GM18505 (cell line): Measurements from ENCODE around the gene NDOR1.
"Not testable (repeated sequence)": the region's sequence is repeated elsewhere in the genome, so short reads cannot be mapped to it uniquely, and the experiment has no call there.

Source experiments
- ATAC-seq: cut with Tn5 transposase; IDR thresholded peaks from one replicate; pipeline ENCODE4 v1.9.1; 2021; ENCODE audit not compliant: unreplicated experiment
- POLR2A ChIP-seq: IDR thresholded peaks from 4 replicates; pipeline ENCODE4 v1.6.1; 2011; ENCODE audit warnings: borderline replicate concordance; ENCODE audit not compliant: insufficient read depth, insufficient read length; ENCODE audit errors: extremely low read depth

NDOR1 gene

GRCh38 chr9:137233143-137233980 lies 27.9 kb downstream of the NDOR1 start:
- no peak for TF ChIP-seq POLR2A
- no peak for ATAC-seq

DNA sequence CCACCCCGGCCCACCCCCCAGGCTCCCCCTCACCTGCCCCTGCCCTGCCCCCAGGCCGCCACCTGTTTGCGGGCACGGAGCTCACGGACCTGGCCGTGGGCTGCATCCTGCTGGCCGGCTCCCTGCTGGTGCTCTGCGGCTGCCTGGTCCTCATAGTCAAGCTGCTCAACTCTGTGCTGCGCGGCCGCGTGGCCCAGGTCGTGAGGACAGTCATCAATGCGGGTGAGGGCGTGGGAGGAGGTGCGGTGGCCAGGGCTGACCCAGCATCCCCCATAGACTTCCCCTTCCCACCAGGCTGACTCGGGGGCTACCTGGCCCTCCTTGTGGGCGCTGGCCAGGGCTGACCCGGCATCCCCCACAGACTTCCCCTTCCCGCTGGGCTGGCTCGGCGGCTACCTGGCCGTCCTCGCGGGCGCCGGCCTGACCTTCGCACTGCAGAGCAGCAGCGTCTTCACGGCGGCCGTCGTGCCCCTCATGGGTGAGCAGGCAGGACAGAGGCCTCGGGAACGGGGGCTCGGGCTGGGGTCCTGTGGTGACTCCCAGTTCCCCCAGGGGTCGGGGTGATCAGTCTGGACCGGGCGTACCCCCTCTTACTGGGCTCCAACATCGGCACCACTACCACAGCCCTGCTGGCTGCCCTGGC lies 28.7 kb downstream of the NDOR1 start:
- ATAC-seq: no peak
- TF ChIP-seq POLR2A: no peak

DNA sequence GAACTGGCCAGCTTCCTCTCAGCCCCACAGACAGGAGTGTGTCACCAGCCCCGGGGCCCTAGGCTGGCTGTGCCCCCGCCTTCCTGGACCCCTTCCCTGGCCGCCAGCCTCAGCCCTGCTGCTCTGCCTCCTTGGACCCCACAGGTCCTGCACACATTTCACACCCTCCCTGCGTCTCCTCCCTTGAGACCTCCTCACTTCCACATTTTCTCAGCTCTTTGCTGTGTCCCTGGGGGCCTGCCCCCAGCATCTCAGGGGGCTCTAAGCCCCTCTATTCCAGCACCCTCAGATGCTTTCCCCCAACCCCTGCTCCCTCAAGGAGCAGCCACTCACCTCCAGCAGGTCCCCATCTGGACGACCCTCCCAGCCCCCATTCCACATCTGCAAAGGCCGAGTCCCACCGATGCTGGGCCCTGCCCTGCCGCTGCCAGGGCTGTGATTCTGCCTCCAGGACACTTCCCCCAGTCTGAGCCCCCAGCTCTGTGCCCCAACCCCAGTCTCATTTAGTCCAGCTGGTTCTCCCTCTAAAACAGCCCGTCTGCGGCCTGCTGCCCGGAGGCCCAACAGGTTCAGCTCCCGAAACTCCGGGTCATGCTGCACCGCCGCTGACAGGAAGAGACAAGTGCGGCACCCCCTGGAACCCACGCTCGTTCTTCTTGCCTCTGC lies 29.4 kb downstream of the NDOR1 start:
- TF ChIP-seq POLR2A: no peak
- ATAC-seq: no peak

GRCh38 chr9:137235424-137236237 lies 30.1 kb downstream of the NDOR1 start:
- ATAC-seq: no peak
- no peak for TF ChIP-seq POLR2A

- no peak for ATAC-seq
- peak; percentile 32 for TF ChIP-seq POLR2A
Observed at GRCh38 chr9:137236238-137236935, 30.9 kb downstream of the NDOR1 start.

DNA sequence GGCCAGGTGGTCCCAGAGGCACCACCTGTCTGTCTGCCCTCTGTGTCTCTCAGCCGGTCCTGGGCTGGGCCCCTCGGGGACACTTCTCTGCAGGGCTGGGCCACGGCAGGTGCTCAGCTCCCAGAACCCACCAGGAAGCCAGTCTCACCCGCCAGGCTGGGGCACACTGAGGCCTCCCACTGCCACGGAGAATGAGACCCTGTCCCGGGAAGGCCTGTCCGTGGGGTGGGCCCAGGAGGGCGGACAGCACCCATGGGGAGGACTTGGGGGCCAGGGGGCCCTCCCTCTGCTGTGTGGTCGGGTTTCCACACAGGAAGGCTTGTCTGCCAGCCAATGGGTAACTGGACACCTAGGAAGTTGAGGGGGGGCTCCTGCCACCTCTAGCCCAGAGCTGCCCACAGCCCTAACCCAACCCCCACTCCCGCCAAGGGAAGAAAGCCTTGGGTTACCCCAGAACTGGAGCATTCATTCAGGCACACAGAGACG lies 31.5 kb downstream of the NDOR1 start:
- ATAC-seq: no peak
- TF ChIP-seq POLR2A: no peak

DNA sequence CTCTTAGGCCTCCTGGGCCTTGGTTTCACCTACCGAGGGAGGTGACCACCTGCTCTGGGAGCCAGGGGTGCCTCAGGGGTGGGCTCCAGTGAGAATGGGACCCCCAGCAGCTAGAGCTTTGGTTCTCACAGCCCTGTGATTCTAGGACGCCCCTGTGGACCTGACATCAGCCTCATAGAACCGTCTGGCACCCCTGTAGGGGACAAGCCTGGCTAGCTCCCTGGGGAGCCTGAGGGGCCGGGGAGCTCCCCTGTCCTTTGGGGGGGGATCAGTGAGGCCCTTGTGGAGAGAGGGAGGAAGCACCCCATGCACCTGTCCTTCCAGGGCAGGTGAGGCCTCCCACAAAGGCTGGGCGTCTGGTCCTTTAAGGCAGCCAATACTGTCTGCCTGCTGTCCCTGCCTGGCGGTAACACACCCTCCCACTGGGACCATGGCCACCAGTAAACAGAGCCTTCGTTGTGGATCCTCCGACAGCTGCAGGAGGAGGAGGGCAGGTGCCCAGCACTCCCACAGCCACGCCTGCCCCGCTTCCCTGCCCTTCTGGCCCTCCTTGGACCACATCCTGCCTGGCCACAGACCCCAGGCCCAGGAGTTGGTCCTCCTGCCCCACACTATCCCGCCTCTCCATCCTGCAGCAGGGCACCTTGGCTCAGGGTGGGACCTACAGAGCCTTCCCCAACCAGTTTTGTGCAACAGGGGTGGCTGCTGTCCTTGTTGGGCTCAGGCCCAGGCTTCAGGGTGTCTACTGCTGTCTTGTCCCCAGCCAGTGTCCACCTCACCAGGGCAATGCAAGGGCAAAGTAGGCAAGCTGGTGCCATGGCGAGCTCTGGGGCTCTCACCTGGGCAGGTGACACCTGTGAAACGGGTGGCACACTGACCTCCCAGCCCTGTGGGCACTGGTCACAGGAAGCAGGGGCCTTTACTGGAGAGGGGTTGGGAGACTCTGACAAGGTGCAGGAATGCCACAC lies 32.5 kb downstream of the NDOR1 start:
- ATAC-seq: no peak
- TF ChIP-seq POLR2A: no peak

- ATAC-seq: not testable (repeated sequence)
Observed at GRCh38 chr9:137239541-137240200, 34.2 kb downstream of the NDOR1 start.

DNA sequence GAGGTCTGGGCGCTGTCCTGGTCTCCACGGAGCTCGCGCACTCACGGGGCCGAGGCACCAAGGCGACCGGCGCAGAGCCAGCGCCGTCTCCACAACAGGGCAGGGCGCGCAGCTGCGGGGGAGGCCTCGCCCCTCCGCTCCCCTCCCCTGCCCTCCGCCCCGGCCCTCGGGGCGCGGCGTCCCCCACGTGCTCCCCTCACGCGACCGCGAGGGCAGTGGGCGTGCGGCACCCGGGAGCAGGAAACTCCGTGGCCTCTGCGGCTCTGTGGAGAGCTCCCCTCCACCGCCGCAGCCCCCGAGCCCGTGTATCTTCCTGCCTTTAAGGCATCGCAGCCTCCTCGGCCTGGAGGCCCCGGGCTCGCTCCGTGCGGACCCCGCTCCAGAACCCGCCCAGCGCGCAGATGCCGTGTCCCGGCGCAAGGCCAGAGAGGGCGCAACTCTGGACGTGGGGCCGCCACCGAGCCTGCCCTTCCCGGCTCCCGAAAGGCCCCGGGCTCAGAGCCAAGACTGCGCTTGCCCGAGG lies 34.9 kb downstream of the NDOR1 start:
- TF ChIP-seq POLR2A: no peak
- peak; percentile 27 for ATAC-seq

DNA sequence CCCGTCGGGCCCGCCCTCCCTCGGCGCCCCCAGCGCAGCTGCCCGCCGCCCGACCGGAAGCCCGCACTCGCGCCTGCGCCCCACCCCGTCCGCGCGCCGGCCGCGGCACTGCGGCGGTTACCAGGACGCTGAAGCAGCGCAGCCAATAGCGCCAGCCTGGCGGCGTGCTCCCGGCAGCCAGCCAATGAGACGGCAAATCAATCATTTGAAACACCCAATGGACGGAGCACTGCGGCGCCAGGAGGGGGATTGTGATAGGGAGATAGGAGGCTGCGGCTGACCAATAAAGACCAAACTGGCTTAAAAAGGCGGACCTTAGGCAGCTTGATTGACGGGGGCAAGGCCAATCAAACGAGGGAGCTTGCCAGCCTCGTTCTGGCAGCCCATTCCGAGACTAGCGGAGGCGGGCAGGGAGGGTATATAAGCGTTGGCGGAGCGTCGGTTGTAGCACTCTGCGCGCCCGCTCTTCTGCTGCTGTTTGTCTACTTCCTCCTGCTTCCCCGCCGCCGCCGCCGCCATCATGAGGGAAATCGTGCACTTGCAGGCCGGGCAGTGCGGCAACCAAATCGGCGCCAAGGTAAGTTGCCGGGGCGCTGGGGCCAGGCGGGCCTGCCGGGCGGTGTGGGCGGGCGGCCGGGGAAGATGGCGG lies 35.5 kb downstream of the NDOR1 start, which contains the start of gene TUBB4B:
Gene TUBB4B (plus strand): TSS at position 447 of the 649 bp plus-strand sequence. CDS start 74 bp downstream, at position 521.
- peak; percentile 100 for TF ChIP-seq POLR2A
- peak; percentile 65 for ATAC-seq
